Femur (tissue), 1 donor: ENCODE results near the gene HCAR3.
A peak's percentile ranks its signal among the peaks of the same experiment; 100 is the strongest.
"Not testable (repeated sequence)": the region's sequence is repeated elsewhere in the genome, so short reads cannot be mapped to it uniquely, and the experiment has no call there.

Source experiments
- DNase-seq: peaks from one replicate; pipeline ENCODE4 v3.0.0-alpha.2; 2017

The HCAR3 gene

GRCh38 chr12:122716658-122717057, at the start of gene HCAR3:
HCAR3 (minus strand) TSS chr12:122716811; CDS start chr12:122716737, 74 bp downstream.
- not testable (repeated sequence) for DNase-seq

GRCh38 chr12:122757568-122757967, 41.0 kb upstream of the HCAR3 start:
- no peak for DNase-seq

GRCh38 chr12:122754790-122755189, 38.2 kb upstream of the HCAR3 start:
- no peak for DNase-seq

GRCh38 chr12:122753319-122753650, 36.7 kb upstream of the HCAR3 start:
- no peak for DNase-seq

- peak; percentile 99 for DNase-seq
Observed at GRCh38 chr12:122752464-122753318, 36.1 kb upstream of the HCAR3 start, which contains the start of gene DENR. DENR (plus strand) TSS chr12:122752824; CDS start chr12:122753702, 878 bp downstream.

- DNase-seq, result not testable (repeated sequence)
Observed at GRCh38 chr12:122750781-122751515, 34.3 kb upstream of the HCAR3 start.

- no peak for DNase-seq
Observed at GRCh38 chr12:122749569-122750332, 33.1 kb upstream of the HCAR3 start.

GRCh38 chr12:122747224-122748135, 30.9 kb upstream of the HCAR3 start:
- no peak for DNase-seq

- DNase-seq, result no peak
Observed at GRCh38 chr12:122743895-122744525, 27.4 kb upstream of the HCAR3 start.

GRCh38 chr12:122740351-122740750, 23.7 kb upstream of the HCAR3 start:
- no peak for DNase-seq

GRCh38 chr12:122738571-122738970, 22.0 kb upstream of the HCAR3 start:
- DNase-seq, result no peak

GRCh38 chr12:122732611-122733010, 16.0 kb upstream of the HCAR3 start:
- no peak for DNase-seq

- no peak for DNase-seq
Observed at GRCh38 chr12:122732170-122732569, 15.6 kb upstream of the HCAR3 start.

GRCh38 chr12:122730215-122731014, 13.8 kb upstream of the HCAR3 start, which contains the start of gene HCAR1:
HCAR1 (minus strand) TSS chr12:122730844; CDS start chr12:122730339, 505 bp downstream.
- peak; percentile 36 for DNase-seq

- no peak for DNase-seq
Observed at GRCh38 chr12:122729583-122730214, 13.1 kb upstream of the HCAR3 start.

GRCh38 chr12:122726080-122726558, 9.5 kb upstream of the HCAR3 start:
- DNase-seq, result no peak

- DNase-seq, result no peak
Observed at GRCh38 chr12:122725452-122726079, 9.0 kb upstream of the HCAR3 start.

- no peak for DNase-seq
Observed at GRCh38 chr12:122724641-122725243, 8.1 kb upstream of the HCAR3 start.

GRCh38 chr12:122722387-122722786, 5.8 kb upstream of the HCAR3 start:
- DNase-seq, result no peak
